ENCODE measurements around the gene OR11L1.

DNA sequence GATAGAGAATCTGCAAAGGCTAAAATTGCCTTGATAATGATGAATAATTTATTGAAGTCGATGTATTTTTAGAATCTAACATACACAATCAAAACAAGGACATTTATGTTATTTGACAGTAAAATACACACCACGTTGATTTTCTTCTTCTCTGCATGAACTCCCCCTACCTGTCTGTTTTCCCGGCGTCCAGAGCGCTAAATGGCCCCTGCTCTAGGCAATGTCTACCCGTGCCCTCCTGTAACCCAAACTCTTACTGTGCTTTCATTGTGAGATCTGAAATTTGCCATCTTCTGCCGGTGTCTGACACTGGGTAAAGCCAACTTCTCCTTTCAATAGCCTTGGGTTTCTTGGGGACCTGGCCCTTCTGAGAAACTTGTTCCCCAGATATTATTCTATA is 6.7 kb upstream of the OR11L1 start:
- TF ChIP-seq EZH2phosphoT487 (IDR thresholded peaks at IDR 0.05; ENCODE audit: low read depth), result no peak
- no peak for TF ChIP-seq CTCF (IDR thresholded peaks at IDR 0.05; ENCODE audit: low read depth, low read length)
